GM12878 (cell line): ENCODE measurements around the gene DSPP. TPM values are rescaled to one million over a fixed set of nuclear protein-coding genes. Genes with fewer than 3 reads are reported as not detected.

Source experiments
- ATAC-seq: fragments of 200-7000 bp; cut with Tn5 transposase; 3 replicates; pipeline ENCODE4 v1.9.1; 2020; ENCODE audit warnings: mild to moderate bottlenecking, moderate library complexity
- BruUV-seq: library from RNA; stranded (reverse); fragments of 400-500 nt; replicated peaks from 2 replicates; lab custom pipeline; 2021; lab: Mats Ljungman, UMichigan
- CTCF ChIA-PET: fragments of 300-600 bp; sonication (Branson Sonifier 250); formaldehyde crosslinking; extraction: SDS; loops from one replicate; lab custom pipeline; 2021; ENCODE audit warnings: inconsistent platforms; lab: Yijun Ruan, JAX
- POLR2A ChIA-PET: fragments of 350-600 bp; formaldehyde crosslinking; extraction: SDS; loops from one replicate; lab custom pipeline; 2021; ENCODE audit warnings: inconsistent platforms; lab: Charles Lee
- RAD21 ChIA-PET: fragments of 300-600 bp; sonication (Branson Sonifier 250); formaldehyde crosslinking; loops from one replicate; lab custom pipeline; 2023; ENCODE audit warnings: antibody characterized with exemption; ENCODE audit not compliant: unreplicated experiment; lab: Charles Lee
- SMC1A ChIA-PET: fragments of 300-600 bp; sonication (Branson Sonifier 250); formaldehyde crosslinking; loops from one replicate; lab custom pipeline; 2023; ENCODE audit not compliant: unreplicated experiment, uncharacterized antibody; lab: Charles Lee
- DNase-seq: peaks from one replicate; pipeline ENCODE4 v3.0.0-alpha.2; 2011; ENCODE audit warnings: low read depth, low spot score
- FAIRE-seq: peaks from 3 replicates; lab custom pipeline; 2011; peaks lifted over from hg19 to GRCh38; lab: Jason Lieb, UNC
- H2AFZ ChIP-seq: 2 replicates; pipeline ENCODE4 v1.6.0; 2011; ENCODE audit warnings: low read depth, low read length, control low read depth; ENCODE audit not compliant: control insufficient read depth
- H3K27ac ChIP-seq: 2 replicates; pipeline ENCODE4 v1.5.1; 2011; ENCODE audit warnings: control low read depth; ENCODE audit not compliant: control insufficient read depth, insufficient read depth
- H3K27me3 ChIP-seq, 2 experiments: replicated peaks in 1 of 2; 2 replicates each; pipeline versions ENCODE4 v1.6.0 to v1.6.1; 2011; ENCODE audit warnings: low read length in 1 of 2; ENCODE audit not compliant: control insufficient read depth in 2 of 2, insufficient read depth in 2 of 2
- H3K36me3 ChIP-seq, 2 experiments: 2 replicates each; pipeline ENCODE4 v1.5.1; 2011; ENCODE audit warnings: low read length in 1 of 2; ENCODE audit not compliant: control insufficient read depth in 2 of 2, insufficient read depth in 2 of 2
- H3K4me1 ChIP-seq: 2 replicates; pipeline ENCODE4 v1.6.1; 2011; ENCODE audit warnings: mild to moderate bottlenecking, low read length, moderate library complexity, mixed read lengths; ENCODE audit not compliant: control insufficient read depth, insufficient read depth
- H3K4me2 ChIP-seq: 2 replicates; pipeline ENCODE4 v1.6.0; 2011; ENCODE audit warnings: control low read depth; ENCODE audit not compliant: control insufficient read depth, insufficient read depth
- H3K4me3 ChIP-seq: fragments of 200-600 bp; sonication (generic); 2 replicates; pipeline ENCODE4 v1.5.1; 2016
- H3K79me2 ChIP-seq: 2 replicates; pipeline ENCODE4 v1.6.0; 2011; ENCODE audit warnings: low read length; ENCODE audit not compliant: control insufficient read depth, insufficient read depth
- H3K9ac ChIP-seq: 2 replicates; pipeline ENCODE4 v1.8.0; 2011; ENCODE audit warnings: low read length, control low read depth, mixed read lengths; ENCODE audit not compliant: control insufficient read depth, insufficient read depth
- H3K9me3 ChIP-seq: replicated peaks from 3 replicates; pipeline ENCODE4 v1.5.1; 2011; ENCODE audit warnings: mild to moderate bottlenecking, low read length; ENCODE audit not compliant: control insufficient read depth, insufficient read depth
- H4K20me1 ChIP-seq: 2 replicates; pipeline ENCODE4 v1.6.0; 2011; ENCODE audit not compliant: control insufficient read depth, insufficient read depth
- ASH2L ChIP-seq: fragments of 300-600, 200-600 bp; sonication (generic); IDR thresholded peaks from 2 replicates; pipeline ENCODE4 v1.6.1; 2017; ENCODE audit warnings: low read depth, mild to moderate bottlenecking, borderline replicate concordance
- CBX5 ChIP-seq: sonication (generic); IDR thresholded peaks from 2 replicates; pipeline ENCODE4 v1.6.1; 2016; ENCODE audit warnings: low read depth, moderate library complexity, mild to moderate bottlenecking, inconsistent platforms
- E2F4 ChIP-seq: IDR thresholded peaks from 2 replicates; pipeline ENCODE4 v1.6.1; 2012; ENCODE audit warnings: low read depth, low read length, improper control_type of control experiment
- IRF3 ChIP-seq: fragments of 450-650 bp; IDR thresholded peaks from 2 replicates; pipeline ENCODE4 v1.6.1; 2014; ENCODE audit warnings: mild to moderate bottlenecking
- KAT2A ChIP-seq: conservative IDR thresholded peaks from 2 replicates; pipeline ENCODE4 v1.6.1; 2011; ENCODE audit warnings: low read depth, low read length; ENCODE audit not compliant: control insufficient read depth
- ZBTB33 ChIP-seq: fragments of 450-650 bp; IDR thresholded peaks from 2 replicates; pipeline ENCODE4 v1.6.1; 2017; ENCODE audit warnings: mild to moderate bottlenecking
- WGBS: methylation state at CpG from one replicate; pipeline ENCODE4 v1.1.6; 2016; ENCODE audit warnings: low lambda C conversion rate; ENCODE audit not compliant: insufficient replicate concordance, insufficient coverage; ENCODE audit errors: missing lambda C conversion rate; 5-methylcytosine and 5-hydroxymethylcytosine counted together
- in situ Hi-C: fragments of 300-500 bp; cut with MboI; formaldehyde crosslinking; loops from 9 replicates; pipeline ENCODE4 v1.14.3; 2018; ENCODE audit warnings: mixed read lengths
- intact Hi-C: fragments of 100-400 bp; cut with micrococcal nuclease; formaldehyde crosslinking; loops from one replicate; pipeline ENCODE4 v1.14.2; 2022; ENCODE audit not compliant: unreplicated experiment
- polyA plus RNA-seq, 11 experiments: library from polyadenylated mRNA; depleted of rRNA in 4 of 11; unstranded in 6 of 11; stranded (reverse) in 5 of 11; fragments of >200 nt; fragmentation: Nextera tagmentation in 4 of 11; fragmentation: Illumina TruSeq in 1 of 11; extraction: Ambion mirVana in 4 of 11; extraction: Trizol in 1 of 11; gene quantifications; 1 replicate in 1 of 11; 2 replicates in 10 of 11; pipeline versions ENCODE4 v1.2.1 to v1.2.3, GENCODE V29; 2011 to 2016; ENCODE audit warnings: inconsistent platforms in 2 of 11, missing spikeins in 2 of 11, low read depth in 1 of 11
- total RNA-seq, 4 experiments: library from RNA; depleted of rRNA in 3 of 4; stranded (reverse); fragments of >200 nt in 3 of 4; fragmentation: Illumina TruSeq in 1 of 4; extraction: Trizol in 1 of 4; gene quantifications; 2 replicates each; pipeline versions ENCODE4 v1.2.1 to v1.2.3, GENCODE V29; 2013 to 2021

DSPP gene
- total and polyA plus RNA-seq, 10 of the 15 experiments (the other 5 are each of a cell fraction or from before 2014, with no cell fraction given) = not detected

GRCh38 chr4:87622303-87622702 is 14.0 kb downstream of the DSPP start:
- no peak overlapping the region for H3K4me3 ChIP-seq
- H3K4me1 ChIP-seq = no peaks in the 10 kb centered on the region
- WGBS = 57% methylated on average over 8 of the region's 8 CpGs
- H4K20me1 ChIP-seq = no peaks in the 10 kb centered on the region
- intact Hi-C loops (no loop called here), in situ Hi-C loops (no loop called here)
- no peak for FAIRE-seq
- H3K9ac ChIP-seq = no peak overlapping the region
- no peak overlapping the region for H2AFZ ChIP-seq
- no peak for DNase-seq
- TF ChIP-seq CBX5 = no peak
- no peak for TF ChIP-seq E2F4
- TF ChIP-seq KAT2A = no peak
- TF ChIP-seq ASH2L = no peak
- TF ChIP-seq IRF3 = no peak
- no peak for TF ChIP-seq ZBTB33
- RAD21 ChIA-PET = no interaction called here
- no peaks in the 10 kb centered on the region for H3K27me3 ChIP-seq
- no peaks in the 10 kb centered on the region for H3K79me2 ChIP-seq
- SMC1A ChIA-PET = no interaction called here
- BruUV-seq = no TSS peak
- CTCF ChIA-PET = interaction anchor here (0.6 kb wide), 1 partner anchor 87 kb away, joined by 3 read pairs; no protein-coding TSS in a partner anchor
- POLR2A ChIA-PET = no interaction called here
- H3K27ac ChIP-seq = no peak overlapping the region
- no peaks in the 10 kb centered on the region for H3K9me3 ChIP-seq
- ATAC-seq = no peak
- no peak overlapping the region for H3K4me2 ChIP-seq
- H3K36me3 ChIP-seq = no peaks in the 10 kb centered on the region
